ENCODE results near the gene CDHR2. TPM values are rescaled to one million over a fixed set of nuclear protein-coding genes. Genes with fewer than 3 reads are reported as not detected.

The CDHR2 gene
- total RNA-seq, 4 donors from 2014 or later: 0.15 TPM; not detected in 3

- Histone ChIP-seq H3K9me3 (no peaks in the 10 kb centered on the region), H3K4me3 (no peak overlapping the region), H3K36me3 (no peaks in the 10 kb centered on the region), H3K4me1 (peaks cover 0 to 10% (median 0%) of the 10 kb centered on the region in 3 donors), H3K27ac (no peak overlapping the region), H3K27me3 (peaks cover 26% of the 10 kb centered on the region)
- ATAC-seq: no peak
- TF ChIP-seq POLR2AphosphoS5 (IDR thresholded peaks at IDR 0.05): no peak
- TF ChIP-seq CTCF (IDR thresholded peaks at IDR 0.05): no peak
- TF ChIP-seq EP300 (IDR thresholded peaks at IDR 0.05): no peak
- TF ChIP-seq POLR2A (IDR thresholded peaks at IDR 0.05): no peak
- 68 to 80% methylated on average over 1 to 6 of the region's 11 CpGs for WGBS, 2 donors (ENCODE audit: low coverage in 1 of 2)
Observed at GRCh38 chr5:176552332-176552869, 3.3 kb downstream of the CDHR2 start.

DNA sequence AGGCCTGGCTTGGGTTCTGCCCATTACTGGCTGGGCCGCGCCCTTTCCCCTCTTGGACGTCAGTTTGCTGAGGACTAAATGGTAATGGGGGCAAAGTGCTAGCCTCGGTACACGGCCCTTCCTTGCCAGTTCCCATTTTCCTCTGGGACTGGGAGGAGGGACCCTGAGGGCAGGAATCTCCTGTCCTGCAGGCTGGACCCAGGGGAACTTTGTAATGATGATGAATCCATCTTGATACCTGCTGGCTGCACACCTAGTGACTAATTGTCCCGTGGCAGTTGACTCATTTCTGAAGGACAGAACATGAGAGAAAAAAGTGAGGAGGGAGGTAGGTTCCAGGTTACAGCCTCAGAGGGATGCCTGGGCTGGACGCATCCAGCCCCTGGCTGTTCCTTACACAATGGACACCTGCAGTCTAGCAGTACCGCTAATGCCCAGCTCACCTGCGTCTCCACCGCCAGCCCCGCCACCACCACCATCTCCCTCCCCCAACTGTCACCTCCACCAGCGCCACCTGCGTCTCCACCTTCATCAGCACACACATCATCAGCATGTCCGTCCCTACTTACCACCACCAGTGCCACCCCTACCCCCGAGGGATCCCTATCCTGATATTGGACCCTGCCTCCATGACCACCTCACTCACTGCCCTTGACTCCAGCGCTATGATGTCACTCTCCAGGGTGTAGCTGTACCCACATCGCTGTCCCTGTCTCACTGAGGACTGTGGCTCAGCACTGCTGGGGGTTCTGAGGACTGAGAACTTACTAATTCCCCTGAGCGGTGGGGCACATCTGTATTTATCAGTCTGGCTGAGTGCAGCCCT lies 4.3 kb downstream of the CDHR2 start:
- no peak for ATAC-seq
- 51 to 68% methylated on average over 6 to 8 of the region's 18 CpGs for WGBS, 2 donors (ENCODE audit: low coverage in 1 of 2)
- peaks cover 33% of the 10 kb centered on the region for H3K27me3 ChIP-seq
- H3K27ac ChIP-seq: no peak overlapping the region
- H3K4me1 ChIP-seq: no peaks in the 10 kb centered on the region
- H3K36me3 ChIP-seq: no peaks in the 10 kb centered on the region
- no peak overlapping the region for H3K4me3 ChIP-seq
- H3K9me3 ChIP-seq: no peaks in the 10 kb centered on the region
- TF ChIP-seq EP300 (IDR thresholded peaks at IDR 0.05) (no peak), POLR2AphosphoS5 (IDR thresholded peaks at IDR 0.05) (no peak), CTCF (IDR thresholded peaks at IDR 0.05) (no peak), POLR2A (IDR thresholded peaks at IDR 0.05) (no peak)

DNA sequence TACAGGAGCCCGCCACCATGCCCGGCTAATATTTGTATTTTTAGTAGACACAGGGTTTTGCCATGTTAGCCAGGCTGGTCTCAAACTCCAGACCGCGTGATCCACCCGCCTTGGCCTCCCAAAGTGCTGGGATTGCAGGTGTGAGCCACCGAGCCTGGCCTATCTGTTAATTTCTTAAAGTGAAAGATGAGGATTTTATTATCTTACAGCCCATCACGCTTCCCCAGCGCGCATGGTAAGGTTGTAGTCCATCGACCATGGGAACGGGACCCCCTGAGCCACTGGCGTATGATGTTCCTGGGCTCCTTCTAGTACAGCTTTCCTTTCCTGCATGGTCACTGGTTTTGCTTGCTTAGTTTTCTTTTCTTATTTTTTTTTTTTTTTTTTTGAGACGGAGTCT lies 8.7 kb downstream of the CDHR2 start:
- peaks cover 67% of the 10 kb centered on the region for H3K27me3 ChIP-seq
- H3K36me3 ChIP-seq: no peaks in the 10 kb centered on the region
- H3K27ac ChIP-seq: no peak overlapping the region
- H3K4me3 ChIP-seq: no peak overlapping the region
- ATAC-seq: no peak
- TF ChIP-seq EP300 (IDR thresholded peaks at IDR 0.05) (no peak), POLR2A (IDR thresholded peaks at IDR 0.05) (no peak), CTCF (IDR thresholded peaks at IDR 0.05) (no peak), POLR2AphosphoS5 (IDR thresholded peaks at IDR 0.05) (no peak)
- H3K9me3 ChIP-seq: no peaks in the 10 kb centered on the region
- no peaks in the 10 kb centered on the region for H3K4me1 ChIP-seq
- 89 to 96% methylated on average over 8 to 13 of the region's 13 CpGs for whole genome bisulfite sequencing, 2 donors (ENCODE audit: low coverage in 1 of 2)

- 38 to 60% methylated on average over 5 of the region's 5 CpGs for WGBS, 2 donors (ENCODE audit: low coverage in 1 of 2)
- Histone ChIP-seq H3K9me3 (no peaks in the 10 kb centered on the region), H3K4me1 (no peaks in the 10 kb centered on the region), H3K36me3 (no peaks in the 10 kb centered on the region), H3K4me3 (no peak overlapping the region), H3K27ac (no peak overlapping the region), H3K27me3 (peaks cover 55% of the 10 kb centered on the region)
- ATAC-seq: no peak
- TF ChIP-seq CTCF (IDR thresholded peaks at IDR 0.05) (no peak), POLR2A (IDR thresholded peaks at IDR 0.05) (no peak), POLR2AphosphoS5 (IDR thresholded peaks at IDR 0.05) (no peak), EP300 (IDR thresholded peaks at IDR 0.05) (no peak)
Observed at GRCh38 chr5:176559683-176560082, 10.5 kb downstream of the CDHR2 start.

GRCh38 chr5:176560364-176560763 lies 11.2 kb downstream of the CDHR2 start:
- ATAC-seq: no peak

More at GRCh38 chr5:176560364-176560763, 11.2 kb downstream of the CDHR2 start:
- Histone ChIP-seq H3K27me3 (peaks cover 56% of the 10 kb centered on the region), H3K27ac (no peak overlapping the region), H3K4me3 (no peak overlapping the region), H3K4me1 (no peaks in the 10 kb centered on the region), H3K9me3 (no peaks in the 10 kb centered on the region), H3K36me3 (no peaks in the 10 kb centered on the region)
- TF ChIP-seq EP300 (IDR thresholded peaks at IDR 0.05): no peak
- no peak for TF ChIP-seq POLR2A (IDR thresholded peaks at IDR 0.05)
- no peak for TF ChIP-seq CTCF (IDR thresholded peaks at IDR 0.05)
- TF ChIP-seq POLR2AphosphoS5 (IDR thresholded peaks at IDR 0.05): no peak
- WGBS, 2 donors (ENCODE audit: low coverage in 1 of 2): 52 to 63% methylated on average over 5 to 8 of the region's 8 CpGs
